OCI-M2 (cell line): ENCODE data around the gene NOS3.
A peak's percentile ranks its signal among the peaks of the same experiment; 100 is the strongest.

Experiments
- DNase-seq: peaks from one replicate; lab custom pipeline; 2025; ENCODE audit not compliant: unreplicated experiment; lab: John Stamatoyannopoulos, UW

Gene NOS3

GRCh38 chr7:151056666-151057505 is 66.1 kb downstream of the NOS3 start:
- DNase-seq: no peak

- DNase-seq: no peak
Observed at GRCh38 chr7:151057506-151057988, 66.7 kb downstream of the NOS3 start, which contains the start of gene CDK5. CDK5 (minus strand) TSS chr7:151057897; CDS start chr7:151057848, 49 bp downstream.

- peak; percentile 98 for DNase-seq
Observed at GRCh38 chr7:151057989-151058780, 67.4 kb downstream of the NOS3 start.

GRCh38 chr7:151058781-151059366 is 68.1 kb downstream of the NOS3 start:
- no peak for DNase-seq

GRCh38 chr7:151059367-151060112 is 68.7 kb downstream of the NOS3 start, which contains the start of gene SLC4A2:
SLC4A2 (plus strand) TSS chr7:151059589; CDS start chr7:151061988, 2,399 bp downstream.
- DNase-seq: no peak

- no peak for DNase-seq
Observed at GRCh38 chr7:151060113-151060415, 69.2 kb downstream of the NOS3 start.

- DNase-seq: no peak
Observed at GRCh38 chr7:151060416-151061212, 69.8 kb downstream of the NOS3 start.

GRCh38 chr7:151061213-151062110 is 70.6 kb downstream of the NOS3 start:
- DNase-seq: no peak

- no peak for DNase-seq
Observed at GRCh38 chr7:151062111-151062398, 71.2 kb downstream of the NOS3 start.

- DNase-seq: no peak
Observed at GRCh38 chr7:151062399-151063211, 71.8 kb downstream of the NOS3 start.

GRCh38 chr7:151063212-151063561 is 72.4 kb downstream of the NOS3 start:
- DNase-seq: no peak
